Activated T-helper 17 cell treated with anti-CD3 and anti-CD28 coated beads, Interleukin-2, amount 50 U/mL, for 72 hours (primary cell): ENCODE data around the gene IDI1. TPM values are rescaled to one million over a fixed set of nuclear protein-coding genes. Genes with fewer than 3 reads are reported as not detected.
A peak's percentile ranks its signal among the peaks of the same experiment; 100 is the strongest.
"Not testable (repeated sequence)": the region's sequence is repeated elsewhere in the genome, so short reads cannot be mapped to it uniquely, and the experiment has no call there.

Experiments used
- ATAC-seq: fragments of 150-1000 bp; cut with Tn5 transposase; replicated peaks from 2 replicates; pipeline ENCODE4 v1.10.0; 2021; ENCODE audit warnings: mild to moderate bottlenecking, moderate library complexity
- H3K27ac Mint-ChIP-seq: one replicate; pipeline ENCODE4 v1.8.0; 2022; ENCODE audit warnings: mixed read lengths
- H3K27me3 Mint-ChIP-seq: one replicate; pipeline ENCODE4 v1.8.0; 2022; ENCODE audit warnings: mixed read lengths
- H3K36me3 Mint-ChIP-seq: one replicate; pipeline ENCODE4 v1.8.0; 2022; ENCODE audit warnings: low read depth, mild to moderate bottlenecking, mixed read lengths
- H3K4me1 Mint-ChIP-seq: one replicate; pipeline ENCODE4 v1.8.0; 2022; ENCODE audit warnings: mixed read lengths
- H3K4me3 Mint-ChIP-seq: one replicate; pipeline ENCODE4 v1.8.0; 2022; ENCODE audit warnings: mild to moderate bottlenecking, mixed read lengths
- H3K9me3 Mint-ChIP-seq: one replicate; pipeline ENCODE4 v1.8.0; 2022; ENCODE audit warnings: mixed read lengths
- total RNA-seq, 2 donors: library from RNA; stranded (reverse); gene quantifications; one replicate each; pipeline ENCODE4 v1.2.3, GENCODE V29; 2022

Gene IDI1
- total RNA-seq, 2 donors from 2014 or later, result 59.0 to 87.9 TPM

DNA sequence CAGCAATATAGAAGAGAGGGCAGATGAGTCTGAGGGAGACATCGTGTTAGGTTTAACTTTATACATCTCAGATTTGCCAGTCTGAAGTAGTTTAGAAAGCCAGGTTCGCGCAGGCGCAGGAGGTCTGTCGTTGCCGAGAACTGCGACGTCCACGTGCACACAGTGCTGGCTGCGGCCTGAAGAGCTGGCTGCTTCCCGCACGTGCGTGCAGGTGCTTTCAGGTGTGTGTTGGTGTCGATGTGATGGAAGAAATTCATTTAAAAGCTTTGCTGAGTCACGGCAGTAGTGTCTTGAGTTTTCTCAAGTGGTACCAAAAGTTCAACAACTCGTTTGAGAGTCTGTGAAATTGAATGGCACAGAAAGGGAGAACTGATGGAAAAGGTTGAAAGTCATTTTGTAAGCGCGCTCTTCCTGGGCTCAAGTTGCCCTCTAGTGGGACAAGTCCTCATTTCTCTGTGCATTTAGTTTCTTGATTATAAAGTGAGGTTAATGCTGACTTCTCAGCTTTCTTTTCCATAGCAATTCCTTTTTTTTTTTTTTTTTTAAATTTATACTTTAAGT lies 25.9 kb upstream of the IDI1 start:
- Mint-ChIP-seq H3K27ac (peak overlapping the region; percentile 80), H3K4me1 (peaks cover 14% of the 10 kb centered on the region), H3K27me3 (no peaks in the 10 kb centered on the region), H3K4me3 (no peak overlapping the region), H3K9me3 (no peaks in the 10 kb centered on the region), H3K36me3 (peaks cover 85% of the 10 kb centered on the region)
- ATAC-seq, result no peak

DNA sequence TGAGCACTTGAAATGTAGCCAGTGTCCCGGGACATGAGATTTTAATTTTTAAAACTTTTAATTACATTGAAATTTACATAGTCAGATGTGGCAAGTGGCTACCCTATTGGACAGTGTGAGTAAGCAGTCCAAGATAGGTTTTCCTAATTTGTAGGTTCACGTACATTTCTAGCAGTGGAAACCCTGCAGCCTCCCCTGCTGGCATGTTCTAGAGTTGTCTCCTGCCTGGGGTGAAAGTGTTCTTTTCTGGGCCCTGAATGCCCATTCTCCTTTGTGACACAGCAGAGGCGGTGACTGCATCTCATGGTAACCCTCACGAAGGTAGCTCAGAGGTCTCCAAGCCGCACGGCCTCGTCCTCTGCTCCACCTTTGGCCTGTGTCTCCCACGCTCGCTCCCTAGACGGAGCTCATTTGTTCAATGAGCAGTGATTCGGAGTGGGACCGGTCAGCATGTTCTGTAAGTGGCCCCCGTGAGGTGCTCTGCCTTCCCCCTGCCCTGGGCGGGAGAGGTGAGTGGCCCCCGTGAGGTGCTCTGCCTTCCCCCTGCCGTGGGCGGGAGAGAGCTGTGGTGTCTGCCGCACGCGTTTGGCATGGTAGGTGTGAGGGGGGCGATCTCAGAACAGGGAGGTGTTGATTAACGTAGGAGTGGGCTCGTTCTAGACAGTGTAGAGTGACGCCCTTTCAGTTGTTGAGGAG lies 25.3 kb upstream of the IDI1 start:
- Mint-ChIP-seq H3K36me3 (peaks cover 78% of the 10 kb centered on the region), H3K4me3 (no peak overlapping the region)

DNA sequence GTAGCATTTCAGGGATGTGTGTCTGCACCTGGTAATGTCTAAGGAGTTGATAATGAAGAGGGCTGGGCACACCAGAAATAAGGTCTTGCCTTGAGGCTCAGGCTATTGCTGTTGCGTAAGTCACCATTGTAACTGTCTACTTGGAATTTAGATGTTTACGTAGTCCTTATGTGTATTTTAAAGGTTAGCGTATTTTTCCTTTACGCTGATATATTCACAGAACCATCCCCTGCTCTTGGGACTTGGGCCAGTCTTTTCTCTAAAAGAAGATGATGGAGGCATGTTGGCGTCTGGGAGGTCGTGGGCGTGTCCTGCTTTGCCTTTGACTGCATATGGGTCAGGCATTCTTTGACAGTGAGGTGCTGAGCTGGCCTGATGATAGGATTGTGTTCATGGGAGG lies 22.0 kb upstream of the IDI1 start:
- Mint-ChIP-seq H3K36me3 (peaks cover 50% of the 10 kb centered on the region), H3K27ac (peak overlapping the region; percentile 3), H3K4me3 (no peak overlapping the region), H3K4me1 (peaks cover 39% of the 10 kb centered on the region), H3K9me3 (no peaks in the 10 kb centered on the region), H3K27me3 (no peaks in the 10 kb centered on the region)
- no peak for ATAC-seq

More for the DNA sequence above, 25.3 kb upstream of the IDI1 start:
- no peak for ATAC-seq
- peak overlapping the region; percentile 80 for H3K27ac Mint-ChIP-seq
- peaks cover 19% of the 10 kb centered on the region for H3K4me1 Mint-ChIP-seq
- no peaks in the 10 kb centered on the region for H3K27me3 Mint-ChIP-seq
- no peaks in the 10 kb centered on the region for H3K9me3 Mint-ChIP-seq

DNA sequence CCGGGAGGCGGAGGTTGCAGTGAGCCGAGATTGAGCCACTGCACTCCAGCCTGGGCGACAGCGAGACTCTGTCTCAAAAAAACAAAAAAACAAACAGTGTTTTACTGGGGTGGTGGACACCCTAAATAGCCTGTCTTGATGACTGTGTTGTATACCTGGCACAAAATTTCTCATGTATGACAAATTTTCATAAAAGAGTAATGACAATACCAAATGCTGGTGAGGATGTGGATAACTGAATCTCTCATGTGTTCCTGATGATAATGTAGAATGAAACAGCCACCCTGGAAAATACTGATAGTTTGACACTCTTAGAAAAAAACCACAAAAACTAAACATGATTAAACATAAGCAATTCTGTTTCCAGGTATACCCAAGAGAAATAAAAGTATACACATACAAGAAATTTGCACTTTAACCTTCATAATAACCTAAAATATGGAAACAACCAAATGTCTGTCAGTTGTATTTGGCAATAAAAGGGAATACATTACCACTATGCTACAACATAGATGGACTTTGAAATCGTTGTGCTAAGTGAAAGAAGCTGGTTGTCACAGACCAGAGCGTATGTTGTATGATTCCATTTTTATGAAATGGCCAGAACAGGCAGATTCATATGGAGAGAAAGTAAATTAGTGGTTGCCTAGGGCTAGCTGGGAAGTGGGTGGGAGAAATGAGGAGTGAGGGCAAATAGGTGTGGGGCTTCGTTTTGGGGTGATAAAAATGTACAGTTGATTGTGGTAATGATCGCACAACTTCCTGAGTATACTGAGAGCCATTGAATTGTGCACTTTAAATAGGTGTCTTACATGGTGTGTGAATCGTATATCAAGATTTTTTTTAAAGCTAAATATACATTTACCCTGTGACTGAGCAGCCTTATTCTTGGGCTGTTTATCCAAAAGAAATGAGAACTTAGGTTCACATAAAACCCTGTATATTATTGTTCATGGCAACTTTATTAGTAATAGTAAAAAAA lies 19.8 kb upstream of the IDI1 start:
- peaks cover 44% of the 10 kb centered on the region for H3K4me1 Mint-ChIP-seq
- H3K27me3 Mint-ChIP-seq, result no peaks in the 10 kb centered on the region
- H3K27ac Mint-ChIP-seq, result peak overlapping the region; percentile 20
- peaks cover 44% of the 10 kb centered on the region for H3K36me3 Mint-ChIP-seq
- H3K9me3 Mint-ChIP-seq, result no peaks in the 10 kb centered on the region
- H3K4me3 Mint-ChIP-seq, result no peak overlapping the region
- peak; percentile 80 for ATAC-seq

DNA sequence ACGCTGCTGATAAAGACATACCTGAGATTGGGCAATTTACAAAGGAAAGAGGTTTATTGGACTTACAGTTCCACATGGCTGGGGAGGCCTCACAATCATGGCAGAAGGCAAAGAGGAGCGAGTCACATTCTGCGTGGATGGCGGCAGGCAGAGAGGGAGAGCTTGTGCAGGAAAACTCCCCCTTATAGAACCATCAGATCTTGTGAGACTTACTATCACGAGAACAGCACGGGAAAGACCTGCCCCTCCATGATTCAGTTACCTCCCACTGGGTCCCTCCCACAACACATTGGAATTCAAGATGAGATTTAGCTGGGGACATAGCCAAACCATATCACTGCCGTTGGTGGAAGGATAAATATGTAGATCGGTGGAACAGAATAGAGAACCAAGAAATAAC lies 17.8 kb upstream of the IDI1 start:
- H3K27ac Mint-ChIP-seq, result peak overlapping the region; percentile 10

DNA sequence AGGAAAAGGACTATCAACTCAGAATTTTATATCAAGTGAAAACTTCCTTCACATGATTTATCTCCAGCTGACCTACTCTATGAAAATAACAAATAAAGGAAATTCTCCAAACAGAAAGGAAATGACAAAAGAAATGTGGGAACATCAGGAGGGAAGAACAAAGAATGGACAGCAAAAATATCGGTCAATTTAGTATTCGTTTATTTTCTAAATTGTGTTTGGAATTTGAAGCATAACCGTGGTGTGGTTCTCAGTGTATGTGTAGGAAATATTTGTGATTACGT lies 16.0 kb upstream of the IDI1 start:
- H3K27me3 Mint-ChIP-seq, result no peaks in the 10 kb centered on the region
- H3K9me3 Mint-ChIP-seq, result no peaks in the 10 kb centered on the region
- peak overlapping the region; percentile 37 for H3K27ac Mint-ChIP-seq
- H3K4me3 Mint-ChIP-seq, result no peak overlapping the region
- no peak for ATAC-seq
- peaks cover 26% of the 10 kb centered on the region for H3K36me3 Mint-ChIP-seq
- H3K4me1 Mint-ChIP-seq, result peaks cover 64% of the 10 kb centered on the region

More for the DNA sequence above, 17.8 kb upstream of the IDI1 start:
- H3K4me1 Mint-ChIP-seq, result peaks cover 61% of the 10 kb centered on the region
- not testable (repeated sequence) for H3K27me3 Mint-ChIP-seq, H3K4me3 Mint-ChIP-seq, H3K9me3 Mint-ChIP-seq, ATAC-seq
- peaks cover 37% of the 10 kb centered on the region for H3K36me3 Mint-ChIP-seq

DNA sequence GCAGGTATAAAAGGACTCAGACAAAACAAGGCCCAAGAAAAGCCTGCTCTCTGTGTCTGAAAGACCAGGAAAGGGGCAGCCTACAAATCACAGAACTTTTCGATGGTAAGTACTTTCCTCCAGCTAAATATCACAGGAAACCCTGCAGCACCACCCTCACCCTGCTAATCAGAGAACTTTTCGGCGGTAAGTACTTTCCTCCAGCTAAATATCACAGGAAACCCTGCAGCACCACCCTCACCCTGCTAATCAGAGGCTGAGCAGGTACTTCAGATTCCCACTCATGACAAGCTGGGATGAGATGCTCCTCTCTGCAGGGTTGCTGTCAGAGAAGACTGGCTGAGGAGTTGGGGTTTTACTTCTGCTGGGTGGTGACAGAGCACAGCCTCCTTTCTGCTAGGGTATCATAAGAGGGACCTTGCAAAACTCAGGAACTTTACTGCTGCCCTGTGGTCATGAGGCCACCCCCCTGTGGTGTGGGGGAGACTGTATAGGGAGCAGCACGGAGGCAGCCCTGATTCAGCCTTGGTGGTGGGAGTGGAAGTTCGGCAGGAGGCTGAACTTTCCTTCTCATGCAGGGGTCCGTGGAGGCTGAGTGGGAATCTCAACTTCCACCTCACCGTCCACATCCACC lies 14.4 kb upstream of the IDI1 start:
- Mint-ChIP-seq H3K27ac (peak overlapping the region; percentile 60), H3K36me3 (peaks cover 34% of the 10 kb centered on the region)

DNA sequence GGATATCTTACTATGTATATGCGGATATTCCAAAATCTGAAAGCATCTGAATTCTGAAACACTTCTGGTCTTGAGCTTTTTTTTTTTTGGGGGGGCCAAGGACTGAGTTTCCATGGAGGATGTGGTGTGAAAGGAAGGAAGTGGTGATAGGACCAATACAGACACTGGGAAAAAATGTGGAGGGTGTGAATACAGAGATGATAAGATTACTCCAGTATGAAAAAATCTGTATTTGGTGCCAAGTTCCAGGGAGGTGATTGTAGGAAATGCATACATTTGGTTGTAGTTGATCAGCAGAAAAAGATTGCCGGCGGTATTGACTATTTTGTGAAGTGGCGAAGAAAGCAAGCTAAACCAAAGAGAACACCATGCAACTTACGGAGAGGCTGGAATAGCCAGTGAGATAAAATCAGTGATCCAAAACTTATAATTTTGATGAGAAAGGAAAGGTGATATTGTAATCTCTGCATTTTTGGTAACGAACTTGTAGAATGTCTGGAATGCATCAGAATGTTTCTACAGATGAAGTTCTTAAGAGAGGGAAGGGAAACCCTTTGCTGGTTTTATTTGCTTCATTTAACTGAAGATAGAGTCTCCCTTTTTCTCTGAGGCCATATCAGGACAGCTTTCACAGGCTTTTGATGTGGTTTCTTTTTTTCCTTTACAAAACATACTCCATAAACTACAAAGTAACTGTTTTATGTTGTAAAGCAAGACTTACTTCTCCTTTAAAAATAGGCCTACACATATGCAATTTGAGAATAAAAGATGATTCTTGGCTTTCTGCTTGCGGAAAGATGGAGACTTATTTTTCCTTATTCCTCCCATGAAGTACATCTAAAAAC lies 13.2 kb upstream of the IDI1 start:
- no peak for ATAC-seq
- peak overlapping the region; percentile 60 for H3K27ac Mint-ChIP-seq
- H3K27me3 Mint-ChIP-seq, result no peaks in the 10 kb centered on the region
- H3K4me1 Mint-ChIP-seq, result peaks cover 52% of the 10 kb centered on the region
- peaks cover 46% of the 10 kb centered on the region for H3K36me3 Mint-ChIP-seq
- peak overlapping the region; percentile 59 for H3K4me3 Mint-ChIP-seq
- no peaks in the 10 kb centered on the region for H3K9me3 Mint-ChIP-seq

More for the DNA sequence above, 14.4 kb upstream of the IDI1 start:
- peak overlapping the region; percentile 59 for H3K4me3 Mint-ChIP-seq
- peaks cover 52% of the 10 kb centered on the region for H3K4me1 Mint-ChIP-seq
- no peaks in the 10 kb centered on the region for H3K9me3 Mint-ChIP-seq
- H3K27me3 Mint-ChIP-seq, result no peaks in the 10 kb centered on the region
- peak; percentile 62 for ATAC-seq

DNA sequence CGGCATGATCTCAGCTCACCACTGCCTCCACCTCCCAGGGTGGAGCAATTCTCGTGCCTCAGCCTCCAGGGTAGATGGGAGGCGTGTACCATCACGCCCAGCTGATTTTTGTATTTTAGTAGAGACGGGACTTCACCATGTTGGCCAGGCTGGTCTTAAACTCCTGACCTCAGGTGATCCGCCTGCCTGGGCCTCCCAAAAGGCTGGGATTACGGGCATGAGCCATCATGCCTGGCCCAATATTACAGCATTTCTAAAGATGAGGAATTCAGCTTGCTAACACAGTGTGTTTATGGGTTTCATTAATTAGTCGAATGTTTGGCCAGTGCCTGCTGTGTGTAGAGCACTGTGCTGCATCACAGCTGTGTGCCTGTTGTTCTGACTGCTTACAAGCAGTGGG lies 11.0 kb upstream of the IDI1 start:
- no peak for ATAC-seq

DNA sequence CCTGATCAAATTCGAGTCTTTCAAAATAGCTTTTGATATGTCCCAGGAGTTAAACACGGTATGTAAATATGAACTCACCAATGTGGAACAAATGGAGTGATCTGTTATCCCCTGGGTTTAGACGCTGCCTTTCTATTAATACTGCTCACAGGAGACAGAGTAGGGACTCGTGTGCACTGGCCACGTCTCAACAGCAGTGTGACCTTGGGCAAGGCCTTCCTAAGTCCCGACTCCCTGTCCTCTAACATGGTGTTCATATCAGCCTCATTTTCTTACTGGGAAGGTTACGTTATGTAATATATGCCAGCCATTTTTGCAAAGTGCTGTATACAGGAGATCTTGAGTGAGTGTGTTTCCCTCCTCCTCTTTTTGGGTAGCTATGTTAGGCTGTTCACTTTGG lies 9.1 kb upstream of the IDI1 start:
- no peaks in the 10 kb centered on the region for H3K27me3 Mint-ChIP-seq
- H3K27ac Mint-ChIP-seq, result peak overlapping the region; percentile 97
- peaks cover 53% of the 10 kb centered on the region for H3K4me1 Mint-ChIP-seq
- no peak for ATAC-seq
- peaks cover 63% of the 10 kb centered on the region for H3K36me3 Mint-ChIP-seq
- H3K4me3 Mint-ChIP-seq, result peak overlapping the region; percentile 99
- no peaks in the 10 kb centered on the region for H3K9me3 Mint-ChIP-seq

More for the DNA sequence above, 11.0 kb upstream of the IDI1 start:
- peaks cover 63% of the 10 kb centered on the region for H3K36me3 Mint-ChIP-seq
- no peaks in the 10 kb centered on the region for H3K27me3 Mint-ChIP-seq
- H3K9me3 Mint-ChIP-seq, result no peaks in the 10 kb centered on the region
- H3K27ac Mint-ChIP-seq, result peak overlapping the region; percentile 15
- H3K4me3 Mint-ChIP-seq, result no peak overlapping the region
- peaks cover 49% of the 10 kb centered on the region for H3K4me1 Mint-ChIP-seq

DNA sequence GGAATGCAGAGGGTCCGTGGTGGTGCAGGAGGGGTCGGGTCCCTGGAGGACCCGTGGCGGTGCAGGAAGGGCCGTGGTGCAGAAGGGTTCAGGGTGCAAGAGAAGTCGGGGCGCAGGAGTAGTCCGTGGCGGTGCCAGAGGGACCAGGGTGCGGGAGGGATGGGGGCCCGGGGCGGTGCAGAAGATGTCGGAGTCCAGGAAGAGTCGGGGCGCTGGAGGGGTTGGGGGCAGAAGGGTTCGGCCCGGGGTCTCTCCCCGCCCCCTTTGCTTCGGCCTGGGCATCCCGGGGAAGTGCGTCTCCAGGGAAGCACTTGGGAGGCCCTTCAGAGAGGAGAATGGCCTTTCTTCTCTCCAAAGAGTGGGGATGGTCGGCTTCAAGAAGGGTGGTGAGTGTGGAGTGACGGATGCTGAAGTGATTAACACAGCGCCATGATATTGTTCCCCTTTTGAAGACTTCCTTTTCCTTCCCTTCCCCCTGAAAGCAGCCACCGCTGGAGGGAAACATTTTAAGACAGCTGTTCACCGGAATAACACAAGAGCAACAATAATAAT lies 8.3 kb upstream of the IDI1 start:
- Mint-ChIP-seq H3K9me3 (no peaks in the 10 kb centered on the region), H3K27me3 (no peaks in the 10 kb centered on the region), H3K4me3 (peak overlapping the region; percentile 99), H3K36me3 (peaks cover 67% of the 10 kb centered on the region), H3K4me1 (peaks cover 49% of the 10 kb centered on the region), H3K27ac (peak overlapping the region; percentile 97)
- no peak for ATAC-seq

DNA sequence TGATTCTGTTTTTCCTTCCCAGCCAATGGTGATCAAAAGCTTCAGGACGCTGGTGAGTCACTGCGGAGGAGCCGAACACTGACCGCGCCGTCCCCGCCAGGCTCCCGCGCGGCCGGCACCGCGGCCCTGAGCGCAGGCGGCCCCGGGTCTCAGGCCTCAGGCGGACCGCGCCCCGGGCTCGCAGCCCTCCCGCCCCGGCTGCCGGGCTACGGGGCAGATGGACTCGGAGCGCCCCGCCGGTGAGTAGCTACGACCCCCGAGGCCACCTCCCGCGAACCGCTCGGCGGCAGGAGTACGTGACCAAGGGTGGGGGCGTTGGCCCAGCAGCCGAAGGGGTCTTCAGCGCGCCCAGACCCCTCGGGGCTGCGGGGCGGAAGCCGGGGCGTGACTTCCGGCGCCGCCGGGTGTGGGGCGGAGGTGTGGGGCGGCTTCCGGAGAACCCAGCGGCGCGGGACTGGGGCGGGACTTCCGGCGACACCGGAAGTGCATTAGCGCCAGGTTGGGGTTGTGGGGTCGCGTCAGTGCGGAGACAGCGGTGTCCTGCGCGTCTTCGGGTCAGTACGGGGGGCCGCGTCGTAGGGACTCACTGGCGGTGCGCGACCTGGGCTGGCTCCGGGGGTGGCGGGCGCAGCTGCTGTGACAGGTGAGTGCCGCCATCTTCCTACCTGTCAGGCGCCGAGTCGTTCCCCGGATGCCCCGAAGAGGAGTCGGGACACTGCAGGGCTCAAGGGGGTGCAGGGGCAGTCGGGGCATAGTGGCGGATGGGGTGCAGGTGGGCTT lies 7.6 kb upstream of the IDI1 start, which contains the start of gene WDR37:
Gene WDR37, plus strand, starts transcription at position 60 of the 780 bp plus-strand sequence. CDS start 15,771 bp downstream, outside the sequence.
- H3K27ac Mint-ChIP-seq, result peak within 1 kb of the TSS; percentile 97

DNA sequence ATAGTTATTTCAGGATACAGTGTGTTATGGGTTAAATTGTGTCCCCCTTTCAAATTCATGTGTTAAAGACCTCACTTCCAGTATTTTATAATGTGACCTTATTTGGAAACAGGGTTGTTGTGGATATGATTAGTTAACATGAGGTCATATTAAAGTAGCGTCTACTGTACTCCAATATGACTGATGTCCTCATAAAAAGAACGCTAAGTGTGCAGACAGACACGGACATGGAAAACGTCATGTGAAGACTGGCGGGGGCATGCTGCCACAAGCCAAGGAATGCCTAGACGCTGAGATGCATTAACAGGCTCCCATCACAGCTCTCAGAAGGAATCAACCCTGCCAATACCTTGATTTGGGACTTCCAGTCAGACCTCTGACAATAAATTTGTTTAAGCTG lies 5.8 kb upstream of the IDI1 start:
- peak overlapping the region; percentile 97 for H3K27ac Mint-ChIP-seq
- H3K4me3 Mint-ChIP-seq, result peak overlapping the region; percentile 99
- peaks cover 92% of the 10 kb centered on the region for H3K36me3 Mint-ChIP-seq
- no peaks in the 10 kb centered on the region for H3K27me3 Mint-ChIP-seq
- no peak for ATAC-seq
- no peaks in the 10 kb centered on the region for H3K9me3 Mint-ChIP-seq
- H3K4me1 Mint-ChIP-seq, result peaks cover 37% of the 10 kb centered on the region

More for the DNA sequence above, 7.6 kb upstream of the IDI1 start, which contains the start of gene WDR37:
- peak; percentile 96 for ATAC-seq
- Mint-ChIP-seq H3K4me1 (peaks cover 46% of the 10 kb centered on the region), H3K36me3 (peaks cover 73% of the 10 kb centered on the region), H3K27me3 (no peaks in the 10 kb centered on the region), H3K4me3 (peak within 1 kb of the TSS; percentile 99), H3K9me3 (no peaks in the 10 kb centered on the region)
